NK-92 (cell line): ENCODE results near the gene GRWD1.

Experiments used
- DNase-seq: peaks from one replicate; lab custom pipeline; 2025; ENCODE audit not compliant: unreplicated experiment; lab: John Stamatoyannopoulos, UW

Gene GRWD1

DNA sequence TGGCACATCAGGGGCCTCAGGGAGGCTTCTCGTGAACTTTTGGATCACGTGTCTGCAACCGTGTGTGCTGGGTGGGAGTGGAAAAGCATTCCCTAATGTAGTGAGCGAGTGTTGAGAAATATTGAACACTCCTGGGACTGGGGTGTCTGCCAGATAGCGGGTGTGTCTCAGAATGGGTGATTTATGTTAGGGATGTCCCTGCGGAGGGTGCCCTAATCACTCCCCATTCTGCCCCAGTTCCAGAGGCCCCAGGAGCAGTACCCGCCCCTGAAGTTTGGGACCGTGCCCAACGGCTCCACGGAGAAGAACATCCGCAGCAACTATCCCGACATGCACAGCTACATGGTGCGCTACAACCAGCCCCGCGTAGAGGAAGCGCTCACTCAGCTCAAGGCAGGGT is 24.2 kb upstream of the GRWD1 start:
- no peak for DNase-seq

DNA sequence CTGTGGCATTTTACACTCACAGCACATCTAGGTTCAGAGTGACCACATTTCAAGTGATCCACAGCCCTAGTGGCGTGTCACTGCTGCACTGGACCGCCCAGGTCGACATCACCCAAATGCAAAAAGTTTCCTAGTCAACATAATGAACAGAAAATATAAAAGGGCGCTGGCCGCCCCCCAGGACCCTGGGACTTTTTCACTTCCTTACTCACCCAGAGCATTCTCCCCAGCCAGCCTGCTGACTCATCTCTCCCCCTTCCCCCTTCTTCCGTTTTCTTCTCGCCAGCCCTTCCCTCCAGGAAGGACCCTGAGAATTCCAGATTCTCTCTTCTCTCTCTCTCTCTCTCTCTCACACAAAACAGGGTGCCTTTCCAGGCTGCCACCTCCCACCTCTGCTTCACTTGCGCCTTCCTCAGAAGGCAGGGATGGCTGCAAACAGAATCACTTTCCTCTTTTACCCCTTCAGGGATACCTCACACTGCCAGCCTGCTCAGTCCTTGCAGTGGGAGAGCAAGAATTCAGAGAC is 21.0 kb upstream of the GRWD1 start:
- DNase-seq = no peak

DNA sequence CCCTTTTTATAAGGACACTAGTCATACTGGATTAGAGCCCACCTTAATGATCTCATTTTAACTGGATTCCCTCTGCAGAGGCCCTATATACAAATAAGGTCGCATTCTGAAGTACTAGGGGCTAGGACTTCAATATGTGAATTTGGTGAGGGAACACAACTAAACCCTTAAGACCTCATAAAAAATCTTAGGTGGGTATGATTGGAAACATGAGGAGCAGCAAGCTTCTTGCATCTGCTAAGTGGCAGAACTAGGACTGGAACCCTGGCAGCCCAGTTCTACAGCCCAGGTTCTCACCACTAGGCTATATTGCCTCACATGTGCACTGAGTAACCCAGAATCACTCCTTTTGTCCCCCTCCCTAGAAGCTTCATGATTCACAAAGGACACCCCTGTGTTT is 17.1 kb upstream of the GRWD1 start:
- DNase-seq = no peak

- DNase-seq = no peak
Observed at GRCh38 chr19:48433337-48433736, 12.4 kb upstream of the GRWD1 start.

DNA sequence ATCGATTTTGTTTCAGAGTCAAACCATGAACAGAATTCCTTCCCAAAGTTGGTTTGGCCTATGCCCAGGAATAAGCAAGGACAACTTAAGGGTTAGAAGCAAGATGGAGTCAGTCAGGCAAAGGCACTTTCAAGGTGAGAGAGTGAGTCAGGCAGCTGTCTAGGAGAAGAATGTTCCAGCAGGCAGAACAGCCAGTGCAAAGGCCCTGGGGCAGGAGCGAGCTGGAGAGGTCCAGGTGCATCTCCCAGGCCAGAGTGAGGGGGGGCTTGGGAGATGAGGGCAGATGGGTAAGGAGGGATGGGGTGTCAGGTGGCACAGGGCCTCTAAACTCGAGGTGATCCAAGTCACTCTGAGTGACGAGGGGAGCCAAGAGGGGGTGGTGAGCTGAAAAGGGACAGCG is 9.2 kb upstream of the GRWD1 start:
- no peak for DNase-seq

DNA sequence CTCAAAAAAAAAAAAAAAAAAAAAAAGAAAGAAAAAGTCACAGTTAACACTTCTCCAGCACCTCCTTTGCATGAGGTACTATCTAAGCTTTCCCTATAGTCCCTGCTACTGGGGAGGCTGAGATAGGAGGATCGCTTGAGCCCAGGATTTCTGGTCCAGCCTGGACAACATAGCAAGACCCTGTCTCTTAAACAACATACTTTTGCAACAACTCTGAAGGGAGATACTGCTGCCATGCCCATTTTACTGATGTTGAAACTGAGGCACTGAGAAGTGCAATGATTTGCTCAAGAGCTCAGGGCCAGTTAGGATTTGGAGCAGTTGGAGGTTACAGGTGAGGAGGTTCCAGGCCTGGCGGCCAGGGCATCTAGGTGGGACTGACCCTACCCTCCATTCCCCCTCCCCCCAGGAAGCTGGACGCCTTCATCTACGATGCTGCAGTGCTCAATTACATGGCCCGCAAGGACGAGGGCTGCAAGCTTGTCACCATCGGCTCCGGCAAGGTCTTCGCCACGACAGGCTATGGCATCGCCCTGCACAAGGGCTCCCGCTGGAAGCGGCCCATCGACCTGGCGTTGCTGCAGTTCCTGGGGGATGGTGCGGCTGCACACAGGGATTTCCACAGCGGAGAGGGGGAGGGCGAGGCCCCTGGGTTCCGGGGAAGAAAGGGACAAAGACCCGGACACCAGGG is 4.3 kb upstream of the GRWD1 start:
- no peak for DNase-seq

DNA sequence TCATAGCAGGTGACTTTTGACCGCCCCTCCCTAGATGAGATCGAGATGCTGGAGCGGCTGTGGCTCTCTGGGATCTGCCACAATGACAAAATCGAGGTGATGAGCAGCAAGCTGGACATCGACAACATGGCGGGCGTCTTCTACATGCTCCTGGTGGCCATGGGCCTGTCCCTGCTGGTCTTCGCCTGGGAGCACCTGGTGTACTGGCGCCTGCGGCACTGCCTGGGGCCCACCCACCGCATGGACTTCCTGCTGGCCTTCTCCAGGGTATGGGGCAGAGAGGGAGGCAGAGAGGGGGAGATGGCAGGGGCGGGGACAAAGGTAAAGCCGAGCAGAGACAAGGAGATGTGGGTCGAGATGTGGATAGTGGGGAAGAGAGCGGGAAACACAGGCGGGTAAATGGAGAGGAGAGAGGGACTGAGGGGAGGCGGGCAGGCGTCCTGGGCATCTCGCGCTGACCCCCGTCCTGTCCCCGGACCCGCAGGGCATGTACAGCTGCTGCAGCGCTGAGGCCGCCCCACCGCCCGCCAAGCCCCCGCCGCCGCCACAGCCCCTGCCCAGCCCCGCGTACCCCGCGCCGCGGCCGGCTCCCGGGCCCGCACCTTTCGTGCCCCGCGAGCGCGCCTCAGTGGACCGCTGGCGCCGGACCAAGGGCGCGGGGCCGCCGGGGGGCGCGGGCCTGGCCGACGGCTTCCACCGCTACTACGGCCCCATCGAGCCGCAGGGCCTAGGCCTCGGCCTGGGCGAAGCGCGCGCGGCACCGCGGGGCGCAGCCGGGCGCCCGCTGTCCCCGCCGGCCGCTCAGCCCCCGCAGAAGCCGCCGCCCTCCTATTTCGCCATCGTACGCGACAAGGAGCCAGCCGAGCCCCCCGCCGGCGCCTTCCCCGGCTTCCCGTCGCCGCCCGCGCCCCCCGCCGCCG is 3.4 kb upstream of the GRWD1 start:
- no peak for DNase-seq

DNA sequence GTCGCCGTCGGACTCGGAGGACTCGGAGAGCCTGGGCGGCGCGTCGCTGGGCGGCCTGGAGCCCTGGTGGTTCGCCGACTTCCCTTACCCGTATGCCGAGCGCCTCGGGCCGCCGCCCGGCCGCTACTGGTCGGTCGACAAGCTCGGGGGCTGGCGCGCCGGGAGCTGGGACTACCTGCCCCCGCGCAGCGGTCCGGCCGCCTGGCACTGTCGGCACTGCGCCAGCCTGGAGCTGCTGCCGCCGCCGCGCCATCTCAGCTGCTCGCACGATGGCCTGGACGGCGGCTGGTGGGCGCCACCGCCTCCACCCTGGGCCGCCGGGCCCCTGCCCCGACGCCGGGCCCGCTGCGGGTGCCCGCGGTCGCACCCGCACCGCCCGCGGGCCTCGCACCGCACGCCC is 2.5 kb upstream of the GRWD1 start:
- no peak for DNase-seq

GRCh38 chr19:48443731-48444128 is 2.1 kb upstream of the GRWD1 start:
- no peak for DNase-seq

GRCh38 chr19:48444129-48444935 is 1.5 kb upstream of the GRWD1 start:
- DNase-seq = no peak

- DNase-seq = no peak
Observed at GRCh38 chr19:48444936-48445200, 915 bp upstream of the GRWD1 start.

DNA sequence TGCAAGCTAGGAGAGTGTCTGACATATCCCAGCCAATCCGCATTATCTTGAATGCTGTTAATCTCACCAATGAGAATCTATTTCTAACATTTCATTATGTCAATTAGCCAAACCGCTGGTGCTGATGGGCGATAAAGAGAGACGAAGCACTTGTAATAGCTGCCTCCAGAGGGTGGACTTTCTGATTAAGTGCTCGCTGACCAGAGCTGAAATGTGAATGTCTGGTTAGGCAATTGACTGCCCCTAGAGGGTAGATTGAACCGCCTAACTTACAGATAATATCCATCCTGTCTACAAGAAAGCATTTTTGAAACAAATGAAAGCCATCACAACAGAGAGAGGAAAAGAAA is 552 bp upstream of the GRWD1 start:
- DNase-seq = no peak

- no peak for DNase-seq
Observed at GRCh38 chr19:48446579-48446978, 796 bp downstream of the GRWD1 start.

DNA sequence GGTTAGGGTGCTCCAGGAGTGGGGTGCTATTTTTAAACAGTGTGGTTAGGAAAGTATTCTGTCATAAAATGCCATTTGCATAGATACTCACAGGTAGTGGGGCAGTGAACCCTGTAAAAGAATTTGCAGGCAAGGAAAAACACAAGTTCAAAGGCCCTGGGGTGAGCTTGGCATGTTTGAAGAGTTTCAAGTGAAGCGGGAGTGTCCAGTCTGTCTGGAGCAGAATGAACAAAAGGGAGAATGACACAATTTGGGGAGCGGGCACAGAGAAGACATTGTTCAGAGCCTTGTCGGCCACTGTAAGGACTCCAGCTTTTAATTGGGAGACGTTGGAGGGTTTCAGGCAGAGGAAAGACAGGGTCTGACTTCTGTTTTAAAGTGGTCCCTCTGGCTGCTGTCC is 2.8 kb downstream of the GRWD1 start:
- DNase-seq = no peak

DNA sequence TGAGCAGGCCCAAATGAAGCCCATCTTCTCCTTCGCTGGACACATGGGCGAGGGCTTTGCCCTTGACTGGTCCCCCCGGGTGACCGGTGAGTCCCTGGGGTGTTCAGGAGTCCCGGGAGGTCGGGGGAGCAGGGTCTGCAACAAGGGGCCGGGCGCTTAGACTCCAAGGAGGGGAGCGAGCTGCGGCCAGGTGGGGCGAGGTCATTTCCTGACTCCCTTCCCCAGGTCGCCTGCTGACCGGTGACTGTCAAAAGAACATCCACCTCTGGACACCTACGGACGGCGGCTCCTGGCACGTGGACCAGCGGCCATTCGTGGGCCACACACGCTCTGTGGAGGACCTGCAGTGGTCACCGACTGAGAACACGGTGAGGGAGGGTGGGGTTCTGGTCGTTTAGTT is 4.7 kb downstream of the GRWD1 start:
- no peak for DNase-seq

GRCh38 chr19:48450863-48451262 is 5.1 kb downstream of the GRWD1 start:
- no peak for DNase-seq

- DNase-seq = no peak
Observed at GRCh38 chr19:48451624-48452023, 5.8 kb downstream of the GRWD1 start.

GRCh38 chr19:48452289-48453190 is 6.8 kb downstream of the GRWD1 start:
- DNase-seq = no peak

- DNase-seq = no peak
Observed at GRCh38 chr19:48454150-48454730, 8.5 kb downstream of the GRWD1 start.

DNA sequence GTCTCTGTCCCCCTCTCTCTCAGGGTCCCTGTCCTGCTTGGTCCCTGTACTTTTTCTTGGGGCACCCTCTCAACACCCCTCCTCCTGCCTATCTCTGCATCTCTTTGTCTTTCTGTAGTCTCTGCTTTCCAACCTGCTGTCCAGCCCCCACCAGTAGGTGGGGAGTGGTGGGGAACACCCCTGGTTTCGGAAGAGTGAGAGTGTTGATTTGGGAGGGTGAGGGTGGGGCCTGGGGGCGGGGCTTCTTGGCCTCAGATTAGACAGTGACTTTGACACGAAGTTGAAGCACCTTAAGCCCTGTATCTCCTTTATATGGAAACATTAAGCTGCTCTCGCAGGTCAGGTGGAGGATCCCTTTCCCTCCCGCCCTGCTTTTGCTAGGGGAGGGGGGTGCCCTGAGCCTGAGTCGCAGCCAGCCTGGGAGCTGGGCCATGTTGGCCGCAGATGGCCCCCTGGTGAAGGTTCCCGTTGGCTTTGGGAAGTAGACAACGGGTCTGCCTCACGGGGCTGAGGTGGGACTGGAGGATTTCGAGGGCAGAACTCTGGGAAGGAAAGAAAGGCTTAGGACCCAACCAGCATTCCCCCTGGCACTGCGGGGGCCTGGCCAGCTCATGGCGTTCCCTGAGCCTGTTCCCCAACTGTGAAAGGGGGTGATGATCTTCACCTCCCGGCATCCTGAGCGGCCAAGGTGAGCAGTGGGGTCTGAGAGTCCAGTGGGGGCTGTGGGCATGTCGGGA is 9.6 kb downstream of the GRWD1 start, which contains the start of gene KCNJ14:
TSS of gene KCNJ14 (plus strand) at position 404 of the 737 bp plus-strand sequence. CDS start 6,151 bp downstream, outside the sequence.
- DNase-seq = no peak
